RWPE2 (cell line): Measurements from ENCODE around the gene TTBK1.

Experiments used
- ATAC-seq: fragments of 200-7000 bp; cut with Tn5 transposase; 3 replicates; pipeline ENCODE4 v1.9.1; 2021; ENCODE audit warnings: low read depth
- DNase-seq: peaks from one replicate; pipeline ENCODE4 v3.0.0-alpha.2; 2020; ENCODE audit warnings: low spot score
- H3K27ac ChIP-seq: fragments of 450-650 bp; 2 replicates; pipeline ENCODE4 v1.5.1; 2017; ENCODE audit warnings: mild to moderate bottlenecking; ENCODE audit not compliant: poor library complexity, severe bottlenecking
- H3K27me3 ChIP-seq: fragments of 250-450 bp; sonication (Bioruptor Pico); 2 replicates; pipeline ENCODE4 v1.5.1; 2021; ENCODE audit warnings: mild to moderate bottlenecking, moderate library complexity; ENCODE audit not compliant: insufficient read depth, poor library complexity, severe bottlenecking
- H3K36me3 ChIP-seq: fragments of 250-450 bp; sonication (Bioruptor Pico); 2 replicates; pipeline ENCODE4 v1.5.1; 2020; ENCODE audit warnings: low read depth, mild to moderate bottlenecking, moderate library complexity
- H3K4me1 ChIP-seq: fragments of 250-450 bp; sonication (Bioruptor Pico); 2 replicates; pipeline ENCODE4 v1.5.1; 2021; ENCODE audit warnings: mild to moderate bottlenecking, moderate library complexity; ENCODE audit not compliant: insufficient read depth, poor library complexity, severe bottlenecking
- H3K4me3 ChIP-seq: fragments of 250-450 bp; sonication (Bioruptor Pico); 2 replicates; pipeline ENCODE4 v1.5.1; 2021; ENCODE audit warnings: mild to moderate bottlenecking, moderate library complexity; ENCODE audit not compliant: severe bottlenecking
- H3K9me3 ChIP-seq: fragments of 250-450 bp; sonication (Bioruptor Pico); 2 replicates; pipeline ENCODE4 v1.5.1; 2021; ENCODE audit warnings: mild to moderate bottlenecking, moderate library complexity; ENCODE audit not compliant: severe bottlenecking
- CTCF ChIP-seq: fragments of 450-650 bp; IDR thresholded peaks from one replicate; pipeline ENCODE4 v1.5.1; 2017; ENCODE audit warnings: mild to moderate bottlenecking, moderate library complexity; ENCODE audit not compliant: poor library complexity, severe bottlenecking

TTBK1 gene

GRCh38 chr6:43260791-43261190, 17.5 kb downstream of the TTBK1 start:
- TF ChIP-seq CTCF = no peak
- no peaks in the 10 kb centered on the region for H3K4me1 ChIP-seq
- no peaks in the 10 kb centered on the region for H3K9me3 ChIP-seq
- no peak overlapping the region for H3K4me3 ChIP-seq
- ATAC-seq (no peak), DNase-seq (no peak)
- no peaks in the 10 kb centered on the region for H3K36me3 ChIP-seq
- no peaks in the 10 kb centered on the region for H3K27me3 ChIP-seq
- no peak overlapping the region for H3K27ac ChIP-seq

GRCh38 chr6:43261198-43261597, 17.9 kb downstream of the TTBK1 start:
- DNase-seq (no peak), ATAC-seq (no peak)
- Histone ChIP-seq H3K4me3 (no peak overlapping the region), H3K9me3 (no peaks in the 10 kb centered on the region), H3K27me3 (no peaks in the 10 kb centered on the region), H3K27ac (no peak overlapping the region), H3K4me1 (no peaks in the 10 kb centered on the region), H3K36me3 (no peaks in the 10 kb centered on the region)
- TF ChIP-seq CTCF = no peak

GRCh38 chr6:43262000-43262779, 18.9 kb downstream of the TTBK1 start:
- ATAC-seq (no peak), DNase-seq (no peak)

DNA sequence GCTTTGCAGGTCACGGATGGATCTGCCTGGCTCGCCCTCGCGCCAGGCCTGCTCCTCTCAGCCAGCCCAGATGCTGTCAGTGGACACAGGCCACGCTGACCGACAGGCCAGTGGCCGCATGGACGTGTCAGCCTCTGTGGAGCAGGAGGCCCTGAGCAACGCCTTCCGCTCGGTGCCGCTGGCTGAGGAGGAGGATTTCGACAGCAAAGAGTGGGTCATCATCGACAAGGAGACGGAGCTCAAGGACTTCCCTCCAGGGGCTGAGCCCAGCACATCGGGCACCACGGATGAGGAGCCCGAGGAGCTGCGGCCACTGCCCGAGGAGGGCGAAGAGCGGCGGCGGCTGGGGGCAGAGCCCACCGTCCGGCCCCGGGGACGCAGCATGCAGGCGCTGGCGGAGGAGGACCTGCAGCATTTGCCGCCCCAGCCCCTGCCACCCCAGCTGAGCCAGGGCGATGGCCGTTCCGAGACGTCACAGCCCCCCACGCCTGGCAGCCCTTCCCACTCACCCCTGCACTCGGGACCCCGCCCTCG, 19.6 kb downstream of the TTBK1 start:
- ATAC-seq = no peak
- TF ChIP-seq CTCF = no peak

More at GRCh38 chr6:43262000-43262779, 18.9 kb downstream of the TTBK1 start:
- no peak overlapping the region for H3K27ac ChIP-seq
- no peak overlapping the region for H3K4me3 ChIP-seq
- no peak for TF ChIP-seq CTCF
- no peaks in the 10 kb centered on the region for H3K27me3 ChIP-seq
- H3K9me3 ChIP-seq = no peaks in the 10 kb centered on the region
- H3K4me1 ChIP-seq = no peaks in the 10 kb centered on the region
- no peaks in the 10 kb centered on the region for H3K36me3 ChIP-seq

More for the DNA sequence above, 19.6 kb downstream of the TTBK1 start:
- H3K9me3 ChIP-seq = no peaks in the 10 kb centered on the region
- no peaks in the 10 kb centered on the region for H3K36me3 ChIP-seq
- no peaks in the 10 kb centered on the region for H3K27me3 ChIP-seq
- no peak overlapping the region for H3K4me3 ChIP-seq
- no peak for DNase-seq
- no peak overlapping the region for H3K27ac ChIP-seq
- H3K4me1 ChIP-seq = no peaks in the 10 kb centered on the region
